Erythroblast (primary cell): Measurements from ENCODE around the gene LIPG.
A peak's percentile ranks its signal among the peaks of the same experiment; 100 is the strongest.
"Not testable (repeated sequence)": the region's sequence is repeated elsewhere in the genome, so short reads cannot be mapped to it uniquely, and the experiment has no call there.

Experiments used
- DNase-seq, 2 experiments: peaks; one replicate each; lab custom pipeline; 2025; lab: John Stamatoyannopoulos, UW
- GATA1 ChIP-seq: IDR thresholded peaks from 2 replicates; pipeline ENCODE4 v1.6.1; 2011; ENCODE audit warnings: low read depth, mild to moderate bottlenecking, control low read depth, low read length, moderate library complexity
- POLR2A ChIP-seq: IDR thresholded peaks from 2 replicates; pipeline ENCODE4 v1.6.1; 2011; ENCODE audit warnings: mild to moderate bottlenecking, low read length

Gene LIPG

GRCh38 chr18:49573835-49574234 is 12.0 kb downstream of the LIPG start:
- no peak for DNase-seq
- TF ChIP-seq POLR2A = no peak
- no peak for TF ChIP-seq GATA1

GRCh38 chr18:49579041-49579440 is 17.2 kb downstream of the LIPG start:
- DNase-seq = not testable (repeated sequence)

GRCh38 chr18:49579583-49579982 is 17.7 kb downstream of the LIPG start:
- DNase-seq = not testable (repeated sequence)

- no peak for DNase-seq
- TF ChIP-seq GATA1 (no peak), POLR2A (no peak)
These were observed 18.4 kb downstream of the LIPG start for GRCh38 chr18:49580279-49580678.

GRCh38 chr18:49581371-49581770 is 19.5 kb downstream of the LIPG start:
- no peak for DNase-seq
- TF ChIP-seq GATA1 = no peak

GRCh38 chr18:49582579-49582978 is 20.7 kb downstream of the LIPG start:
- peak in 1 of 2 experiments; percentile 23 for DNase-seq
- TF ChIP-seq POLR2A (no peak), GATA1 (no peak)

GRCh38 chr18:49584394-49584793 is 22.5 kb downstream of the LIPG start:
- TF ChIP-seq POLR2A (no peak), GATA1 (no peak)
- no peak for DNase-seq

- not testable (repeated sequence) for DNase-seq
These were observed 23.1 kb downstream of the LIPG start for GRCh38 chr18:49584951-49585350.

GRCh38 chr18:49585781-49586663 is 24.2 kb downstream of the LIPG start:
- no peak for TF ChIP-seq GATA1
- no peak for TF ChIP-seq POLR2A
- no peak for DNase-seq

GRCh38 chr18:49588171-49588570 is 26.3 kb downstream of the LIPG start:
- TF ChIP-seq GATA1 (no peak), POLR2A (no peak)
- DNase-seq = no peak

GRCh38 chr18:49588971-49589370 is 27.1 kb downstream of the LIPG start:
- no peak for TF ChIP-seq POLR2A
- no peak for TF ChIP-seq GATA1

GRCh38 chr18:49590608-49591007 is 28.8 kb downstream of the LIPG start:
- TF ChIP-seq GATA1 (no peak), POLR2A (no peak)
- DNase-seq = no peak

More at GRCh38 chr18:49588971-49589370, 27.1 kb downstream of the LIPG start:
- no peak for DNase-seq

- DNase-seq = no peak
- TF ChIP-seq POLR2A (no peak), GATA1 (no peak)
These were observed 29.4 kb downstream of the LIPG start for GRCh38 chr18:49591271-49591670.

GRCh38 chr18:49591775-49592174 is 29.9 kb downstream of the LIPG start:
- no peak for DNase-seq
- no peak for TF ChIP-seq POLR2A
- TF ChIP-seq GATA1 = no peak

- no peak for TF ChIP-seq GATA1
- no peak for TF ChIP-seq POLR2A
- no peak for DNase-seq
These were observed 34.8 kb downstream of the LIPG start for GRCh38 chr18:49596687-49597086.
